ENCODE data around the gene JADE2.

DNA sequence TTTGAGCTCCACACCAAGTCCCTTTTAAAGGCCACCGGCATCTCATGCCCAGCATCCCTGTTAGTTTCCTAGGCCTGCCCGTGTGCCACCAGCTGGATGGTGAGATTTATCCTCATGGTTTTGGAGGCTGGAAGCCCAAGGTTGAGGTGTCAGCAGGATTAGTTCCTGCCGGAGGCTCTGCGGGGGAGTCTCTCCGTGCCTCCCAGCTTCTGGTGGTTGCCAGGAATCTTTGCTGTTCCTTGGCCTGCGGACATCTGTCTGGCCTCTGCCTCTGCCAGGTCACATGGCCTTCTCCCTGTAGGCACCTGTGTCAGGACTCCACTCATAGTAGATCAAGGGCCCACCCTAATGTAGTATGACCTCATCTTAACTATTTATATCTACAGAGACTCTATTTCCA, 45.4 kb downstream of the JADE2 start:
- no peak for TF ChIP-seq EZH2 (IDR thresholded peaks at IDR 0.05; ENCODE audit: insufficient read depth, low read length)
- TF ChIP-seq, protein P1, sequence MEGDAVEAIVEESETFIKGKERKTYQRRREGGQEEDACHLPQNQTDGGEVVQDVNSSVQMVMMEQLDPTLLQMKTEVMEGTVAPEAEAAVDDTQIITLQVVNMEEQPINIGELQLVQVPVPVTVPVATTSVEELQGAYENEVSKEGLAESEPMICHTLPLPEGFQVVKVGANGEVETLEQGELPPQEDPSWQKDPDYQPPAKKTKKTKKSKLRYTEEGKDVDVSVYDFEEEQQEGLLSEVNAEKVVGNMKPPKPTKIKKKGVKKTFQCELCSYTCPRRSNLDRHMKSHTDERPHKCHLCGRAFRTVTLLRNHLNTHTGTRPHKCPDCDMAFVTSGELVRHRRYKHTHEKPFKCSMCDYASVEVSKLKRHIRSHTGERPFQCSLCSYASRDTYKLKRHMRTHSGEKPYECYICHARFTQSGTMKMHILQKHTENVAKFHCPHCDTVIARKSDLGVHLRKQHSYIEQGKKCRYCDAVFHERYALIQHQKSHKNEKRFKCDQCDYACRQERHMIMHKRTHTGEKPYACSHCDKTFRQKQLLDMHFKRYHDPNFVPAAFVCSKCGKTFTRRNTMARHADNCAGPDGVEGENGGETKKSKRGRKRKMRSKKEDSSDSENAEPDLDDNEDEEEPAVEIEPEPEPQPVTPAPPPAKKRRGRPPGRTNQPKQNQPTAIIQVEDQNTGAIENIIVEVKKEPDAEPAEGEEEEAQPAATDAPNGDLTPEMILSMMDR (IDR thresholded peaks at IDR 0.05; ENCODE audit: insufficient read depth, low read depth, low read length), result no peak
